HG03103 (cell line): ENCODE data around the gene BACH2.

Source experiments
- ATAC-seq: cut with Tn5 transposase; IDR thresholded peaks from one replicate; pipeline ENCODE4 v1.9.1; 2021; ENCODE audit warnings: low read depth; ENCODE audit not compliant: unreplicated experiment

Gene BACH2

GRCh38 chr6:90190131-90190530, 106.5 kb downstream of the BACH2 start:
- no peak for ATAC-seq

DNA sequence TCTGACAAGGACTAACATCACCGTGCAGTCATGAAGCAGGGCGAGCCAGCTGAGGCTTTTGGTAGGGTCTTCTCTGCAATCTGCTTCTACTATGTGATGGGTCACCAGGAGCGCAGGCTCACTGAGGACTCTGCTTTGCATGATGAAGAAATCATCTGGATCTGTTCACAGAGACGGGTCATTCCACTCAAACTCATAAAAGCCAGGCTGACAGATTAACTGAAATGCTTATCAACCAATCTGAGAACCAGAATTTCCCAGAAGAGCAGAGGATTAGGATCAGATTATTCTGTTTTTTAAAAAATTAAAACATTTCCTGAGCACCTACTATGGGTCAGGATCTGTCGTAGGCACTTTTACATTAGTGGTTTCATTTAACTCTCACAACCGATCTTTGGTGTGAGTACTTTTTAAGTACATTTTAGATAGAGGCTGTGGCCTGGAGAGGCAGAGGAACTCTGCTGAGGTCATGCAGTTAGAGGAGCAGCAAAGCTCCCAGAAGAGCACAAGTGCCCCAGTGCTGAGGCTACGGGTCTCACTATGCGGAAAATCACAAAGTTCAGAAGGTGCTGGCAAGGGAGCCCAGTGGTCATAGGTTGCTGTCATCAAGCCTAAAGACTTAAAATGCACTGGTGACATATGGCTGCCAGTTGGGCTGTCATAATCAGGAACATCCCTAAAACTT, 109.1 kb downstream of the BACH2 start:
- no peak for ATAC-seq

DNA sequence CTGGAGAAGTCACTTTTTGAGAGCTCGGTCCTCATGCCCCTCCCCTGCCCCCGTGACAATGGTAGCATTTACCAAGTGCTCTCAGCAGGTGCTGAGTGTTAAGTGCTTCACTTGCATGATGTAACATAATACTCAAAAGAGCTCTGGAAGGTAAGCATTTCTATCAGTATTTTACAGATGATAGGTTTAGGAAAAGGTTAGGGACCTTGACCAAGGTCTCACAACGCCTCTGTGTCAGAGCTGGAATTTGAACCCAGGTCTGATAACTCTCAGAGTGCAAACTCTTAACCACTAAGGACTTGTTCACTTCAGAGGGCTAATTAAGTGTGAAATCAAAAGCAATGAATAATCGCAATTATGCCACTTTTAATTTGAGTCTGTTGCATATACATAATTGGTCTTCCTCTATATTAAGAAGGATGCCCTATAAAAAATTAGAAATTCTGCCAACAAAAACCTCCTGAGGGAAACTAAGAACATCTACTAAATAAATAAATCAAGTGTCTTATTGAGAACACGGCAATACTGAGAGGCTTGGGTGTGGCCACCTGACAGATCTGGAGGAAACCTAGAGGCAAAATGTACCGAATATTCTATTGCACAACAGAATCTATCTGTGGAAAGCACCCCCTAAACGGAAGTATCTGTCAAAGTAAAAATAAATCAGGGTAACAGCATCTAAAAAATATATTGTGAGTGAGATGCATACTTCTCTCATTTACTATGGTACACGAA, 109.8 kb downstream of the BACH2 start:
- no peak for ATAC-seq

DNA sequence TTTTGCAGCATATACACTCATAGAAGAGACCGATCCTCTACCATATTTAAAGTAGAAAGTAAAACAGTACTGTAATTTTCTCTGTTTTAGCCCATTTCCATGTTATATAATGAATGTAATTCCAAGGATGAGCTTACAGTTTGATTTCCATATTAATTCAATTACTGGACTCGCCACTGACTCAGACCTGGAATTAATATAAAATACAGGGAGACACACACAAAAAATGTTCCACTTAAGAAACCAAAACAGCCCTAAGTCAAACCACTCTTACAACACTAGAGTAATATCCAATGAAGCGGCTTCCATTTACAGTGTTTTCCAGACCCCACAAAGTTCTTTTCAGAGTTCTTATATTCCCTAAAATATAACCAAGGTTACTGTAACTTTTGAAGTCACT, 110.6 kb downstream of the BACH2 start:
- no peak for ATAC-seq

DNA sequence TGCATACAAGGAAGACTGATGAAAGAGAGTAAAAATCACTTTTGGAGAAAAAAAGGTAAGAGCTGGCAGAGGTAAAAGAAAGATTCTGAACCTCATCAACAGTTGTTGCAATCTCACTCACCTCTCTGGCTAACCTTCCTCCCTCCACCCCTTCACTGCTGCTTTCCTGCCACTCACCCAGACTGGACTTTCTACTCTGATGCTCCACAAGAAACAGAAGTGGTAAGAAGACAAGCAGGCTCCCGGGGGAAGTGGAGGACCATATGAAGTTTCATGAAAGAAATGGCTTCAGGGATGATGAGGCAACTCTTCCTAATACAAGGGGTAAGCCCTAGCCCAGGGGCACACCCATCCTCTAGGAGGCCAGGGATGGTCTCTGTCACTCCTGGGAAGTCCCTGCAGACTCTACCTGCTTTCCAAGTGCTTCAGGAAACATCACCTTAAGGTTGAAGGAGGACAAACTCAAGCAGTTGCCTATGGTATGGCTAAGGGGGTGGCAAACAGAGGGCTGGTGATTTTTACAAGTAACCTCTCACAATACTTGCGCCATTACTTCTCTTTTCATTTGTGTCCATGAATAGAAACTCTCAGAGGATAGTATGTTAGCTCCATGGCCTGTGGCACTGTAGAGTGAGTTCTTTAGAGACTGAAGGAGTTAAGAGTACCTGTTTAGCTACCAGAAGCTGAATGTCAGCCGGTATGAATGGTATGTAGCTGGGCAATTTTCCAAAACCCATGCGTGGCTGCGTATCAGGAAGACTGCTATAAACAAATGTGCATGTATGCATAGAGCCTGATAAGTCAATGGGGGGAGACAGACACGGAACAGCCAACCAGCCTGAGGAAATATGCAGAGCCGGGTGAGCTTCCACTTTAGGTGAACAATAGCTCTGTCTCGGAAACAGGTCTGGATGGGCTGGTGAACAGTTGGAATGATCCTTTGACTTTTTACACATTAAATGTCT, 112.0 kb downstream of the BACH2 start:
- no peak for ATAC-seq

DNA sequence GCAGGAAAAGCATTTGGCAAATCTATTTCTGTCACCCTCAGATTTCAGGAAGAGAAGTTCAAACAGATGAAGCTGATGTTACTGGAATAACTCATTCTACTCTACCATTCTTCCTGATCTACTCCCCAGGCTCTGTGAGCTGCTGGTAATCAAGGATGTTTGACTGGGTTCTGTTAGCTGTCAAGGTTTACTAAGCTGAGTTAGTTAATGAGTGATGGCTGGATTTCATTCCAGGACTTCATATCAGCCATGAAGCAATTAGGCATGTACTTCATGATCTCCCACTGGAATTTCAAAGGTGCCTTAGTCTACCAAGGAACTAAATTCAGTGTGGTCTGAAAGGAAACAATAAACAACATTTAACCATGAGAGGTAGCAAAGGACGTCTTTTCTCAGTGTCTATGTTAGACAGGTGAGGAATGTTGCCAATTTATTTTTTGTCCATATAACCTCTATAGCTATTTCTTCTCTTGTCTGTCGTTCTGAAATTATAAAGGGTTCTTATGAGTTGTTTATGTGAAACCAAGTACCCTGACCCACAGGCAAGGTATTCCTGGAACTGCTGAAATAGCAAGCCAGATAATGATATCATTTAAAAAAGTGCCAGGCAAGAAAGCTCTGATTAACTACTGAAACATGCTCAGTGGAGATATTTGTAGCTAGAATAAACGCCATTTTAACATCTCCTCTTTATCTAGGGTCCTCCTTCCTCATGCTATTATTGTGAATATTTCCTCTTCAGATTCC, 112.9 kb downstream of the BACH2 start:
- ATAC-seq: no peak

DNA sequence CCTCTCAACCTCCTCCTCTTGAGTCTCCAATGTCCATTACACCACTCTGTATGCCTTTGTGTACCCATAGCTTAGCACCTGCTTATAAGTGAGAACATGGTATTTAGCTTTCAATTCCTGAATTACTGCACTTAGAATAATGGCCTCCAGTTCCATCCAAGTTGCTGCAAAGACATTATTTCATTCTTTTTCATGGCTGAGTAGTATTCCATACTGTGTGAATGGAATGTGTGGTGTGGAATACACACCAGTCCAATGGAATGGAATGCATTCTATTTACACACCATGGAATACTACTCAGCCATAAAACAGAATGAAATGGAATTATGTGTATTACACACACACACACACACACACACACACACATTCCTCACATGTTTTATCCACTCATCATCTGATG, 116.1 kb downstream of the BACH2 start:
- ATAC-seq: no peak

DNA sequence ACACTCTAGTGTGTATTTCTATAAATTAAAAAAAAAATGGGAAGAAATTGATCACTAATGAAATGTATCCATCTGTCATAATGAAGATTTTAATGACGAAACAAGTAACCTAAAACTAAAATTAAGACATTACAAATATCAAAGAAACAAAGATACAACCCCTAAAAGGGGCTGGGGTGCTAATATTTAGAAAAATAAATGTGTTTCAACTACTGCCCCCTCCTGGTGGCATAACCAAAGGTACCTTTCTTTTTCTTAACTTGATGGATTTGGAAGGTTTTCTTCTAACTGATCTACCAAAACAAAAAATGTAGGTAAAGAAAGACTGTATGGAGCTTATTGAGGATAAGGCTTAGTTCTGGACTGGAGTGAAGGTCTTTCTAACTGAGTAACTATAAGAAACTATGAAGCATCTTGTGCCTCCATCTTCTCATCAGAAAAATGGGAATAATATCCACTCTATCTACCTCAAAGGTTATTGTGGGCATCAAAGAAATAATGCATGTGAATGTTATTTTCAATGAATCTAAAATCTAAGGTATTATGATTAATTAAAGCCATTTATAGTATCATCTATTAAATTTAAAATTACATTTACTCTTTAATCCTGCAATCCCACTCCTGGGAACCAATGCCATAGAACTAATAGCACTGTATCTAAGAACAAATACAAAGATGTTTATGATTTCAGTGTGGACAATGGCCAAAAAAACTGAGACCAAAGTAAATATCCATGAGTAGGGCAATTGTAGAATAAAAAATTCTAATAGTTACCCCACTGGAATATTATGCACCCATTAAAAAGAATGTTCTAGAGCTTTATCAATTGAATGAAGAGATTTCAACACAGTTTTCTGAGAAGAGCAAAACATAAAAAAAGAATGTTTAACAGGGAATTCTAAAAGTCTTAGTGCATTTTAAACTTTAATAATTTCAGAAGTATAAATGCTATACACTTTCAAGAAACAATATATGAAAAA, 117.2 kb downstream of the BACH2 start:
- ATAC-seq: no peak

DNA sequence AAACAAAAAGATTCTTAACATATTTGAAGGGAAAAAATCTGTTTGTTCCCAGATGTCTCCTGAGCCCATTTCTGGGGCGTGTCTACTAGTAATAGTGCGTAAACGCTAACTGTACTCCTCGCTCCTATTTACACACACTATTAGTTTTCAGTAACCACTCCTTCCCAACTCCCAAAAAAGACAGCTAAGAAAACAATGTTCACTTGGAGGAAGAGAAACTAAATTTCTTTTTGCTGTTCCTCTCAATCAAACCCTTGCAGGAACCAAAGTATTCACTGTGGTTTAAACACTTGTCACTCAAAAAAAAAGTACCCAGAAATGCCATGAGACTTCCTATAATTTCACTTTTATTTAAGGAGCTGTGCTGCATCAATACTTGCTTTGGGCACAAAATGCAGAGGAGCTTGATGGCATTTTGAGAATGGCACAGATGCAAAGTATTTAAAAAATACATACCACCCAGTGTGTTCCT, 118.2 kb downstream of the BACH2 start:
- no peak for ATAC-seq

DNA sequence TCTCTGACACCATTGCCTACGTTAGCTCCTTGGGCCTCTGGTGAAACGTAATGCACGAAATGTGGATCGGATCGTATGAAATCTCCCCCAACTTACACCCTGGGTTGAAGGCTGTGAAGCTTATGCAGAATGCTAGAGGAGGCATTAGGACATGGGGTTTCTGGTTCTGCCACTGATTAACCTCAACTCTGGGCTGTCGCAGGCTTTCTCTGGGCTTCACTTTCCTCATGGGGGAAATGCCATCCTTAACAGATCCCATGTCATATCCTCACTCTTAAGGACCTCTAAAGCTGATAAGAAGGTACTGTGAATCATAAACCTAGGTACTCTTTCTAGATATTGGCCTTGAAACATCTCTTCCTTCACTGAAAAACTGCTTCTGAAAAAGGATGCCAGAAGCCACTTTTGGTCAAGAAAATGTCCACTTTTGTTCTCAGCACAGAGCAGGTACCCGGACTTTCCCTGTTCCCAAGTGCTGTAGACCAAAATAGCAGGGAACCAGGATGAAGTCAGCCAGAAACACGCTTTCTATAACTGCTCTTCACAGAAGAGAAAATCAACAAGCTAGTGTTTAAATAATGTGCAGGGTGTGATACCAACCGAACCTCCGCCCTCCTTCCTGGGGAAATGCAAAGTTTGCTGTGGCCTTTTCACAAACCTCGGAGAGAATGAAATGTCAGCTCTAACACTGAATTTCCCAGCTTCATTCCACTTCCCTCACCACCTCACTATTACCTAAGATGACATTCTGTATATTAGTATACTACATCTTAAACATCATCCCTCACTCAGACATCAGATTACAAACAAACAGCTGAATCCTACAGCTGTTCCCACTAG, 118.9 kb downstream of the BACH2 start:
- no peak for ATAC-seq

DNA sequence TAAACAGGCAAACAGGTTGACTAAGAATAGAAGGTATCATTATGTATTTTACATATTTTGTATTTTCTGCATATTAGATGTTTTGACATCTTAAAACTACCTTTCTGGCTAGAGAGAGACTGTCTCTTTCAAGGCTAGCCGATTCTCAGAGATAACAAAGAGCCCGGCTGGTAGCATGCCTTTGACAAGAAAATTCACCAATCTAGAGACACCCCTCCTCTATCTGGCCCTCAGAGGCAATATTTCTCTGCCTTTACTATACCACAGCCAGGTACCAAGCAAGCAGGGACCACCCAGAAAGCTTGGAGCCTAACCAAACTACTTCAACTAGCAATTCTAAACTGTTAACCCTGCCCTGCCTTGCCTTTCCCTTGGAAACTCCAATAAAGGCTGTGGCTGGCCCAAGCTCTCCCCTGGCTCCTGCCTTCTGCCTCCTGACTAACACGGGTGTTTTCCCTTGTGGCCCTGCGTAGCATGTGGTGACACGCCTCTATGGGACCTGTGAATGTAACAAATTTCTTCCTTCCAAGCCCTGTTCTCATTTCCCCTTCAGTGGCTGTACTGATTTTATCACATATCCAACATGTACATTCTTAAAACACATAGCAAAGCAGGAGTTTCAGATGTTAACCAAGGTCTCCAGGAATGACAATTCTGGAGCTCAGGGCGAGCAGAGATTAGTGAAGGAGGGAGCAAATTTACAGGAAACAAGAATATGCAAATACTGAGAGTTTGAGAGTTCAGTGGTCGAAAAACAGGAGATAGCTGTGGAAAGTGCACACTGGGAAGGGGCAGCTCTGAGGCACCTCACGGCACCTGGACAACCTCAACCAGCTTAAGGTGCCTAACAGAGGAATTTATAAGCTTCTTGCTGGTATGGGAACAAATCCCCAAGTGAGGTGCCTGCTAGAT, 120.8 kb downstream of the BACH2 start:
- no peak for ATAC-seq

- no peak for ATAC-seq
Measured at GRCh38 chr6:90173262-90173925, 123.2 kb downstream of the BACH2 start.

DNA sequence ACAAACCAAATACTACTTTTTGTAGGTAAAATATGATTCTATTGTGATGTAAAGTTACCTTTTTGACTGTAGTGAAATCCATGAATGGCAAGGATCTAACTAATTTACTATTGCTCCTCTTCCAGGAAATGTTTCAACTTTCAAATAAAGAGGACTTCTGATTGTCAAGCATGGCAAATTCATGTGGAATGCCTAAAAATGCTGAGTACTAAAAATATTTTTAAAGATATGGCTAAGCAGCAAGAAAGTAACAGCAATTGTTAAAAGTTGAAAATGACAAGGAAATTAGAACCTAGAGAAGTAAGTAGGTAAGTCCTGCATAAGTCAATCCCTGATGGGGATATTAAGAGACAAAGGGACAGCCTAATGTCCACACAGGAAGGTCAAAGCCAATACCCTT, 126.0 kb downstream of the BACH2 start:
- no peak for ATAC-seq

DNA sequence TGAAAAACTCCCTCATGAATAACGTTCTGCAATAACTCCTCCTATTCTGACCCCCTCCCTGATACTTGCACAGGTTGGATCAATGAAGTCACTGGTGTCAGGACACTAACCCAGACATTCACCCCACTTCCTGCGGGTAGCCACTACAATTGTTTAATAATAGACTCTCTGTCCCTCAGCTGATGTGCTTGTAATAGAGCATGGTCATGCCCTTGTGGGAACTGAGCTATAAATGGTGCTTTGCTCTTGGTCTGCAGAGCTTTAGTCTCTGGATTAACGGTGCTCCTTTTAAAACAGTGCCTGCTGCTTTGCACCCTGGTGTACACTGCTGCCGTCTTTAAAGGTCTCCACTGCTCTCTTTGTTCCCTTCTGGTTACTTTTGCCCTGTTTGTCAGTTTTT, 127.3 kb downstream of the BACH2 start:
- ATAC-seq: no peak

DNA sequence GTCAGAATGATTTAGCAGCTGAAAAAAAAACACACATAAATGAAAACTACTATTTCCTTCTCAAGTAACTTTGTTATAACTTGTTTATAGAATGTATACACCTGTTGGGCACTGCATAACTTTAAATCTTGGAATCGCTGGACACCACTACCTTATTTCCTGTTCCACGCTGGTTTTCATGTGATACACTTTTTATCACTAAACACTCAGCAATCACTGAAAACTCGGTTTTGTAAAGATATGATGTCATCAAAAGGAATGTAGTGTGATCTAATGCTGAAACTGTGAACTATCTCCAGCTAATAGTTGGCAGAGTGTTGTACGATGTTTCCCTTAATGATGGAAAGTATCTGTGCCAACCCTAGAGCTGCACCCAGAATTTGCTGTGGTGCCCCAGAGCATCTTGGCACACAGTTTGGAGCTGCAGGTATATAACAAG, 127.9 kb downstream of the BACH2 start:
- no peak for ATAC-seq

- ATAC-seq: no peak
Measured at GRCh38 chr6:90167514-90168379, 128.9 kb downstream of the BACH2 start.
